GM12873 (cell line): ENCODE measurements around the gene INO80E.

Source experiments
- CTCF ChIP-seq: IDR thresholded peaks from 2 replicates; pipeline ENCODE4 v1.5.1; 2012; ENCODE audit warnings: low read depth, mild to moderate bottlenecking, moderate library complexity, low read length, control low read depth; ENCODE audit not compliant: insufficient read depth; ENCODE audit errors: missing control alignments

Gene INO80E

GRCh38 chr16:29978564-29979270 lies 17.3 kb upstream of the INO80E start:
- no peak for TF ChIP-seq CTCF

GRCh38 chr16:29982560-29983419 lies 13.3 kb upstream of the INO80E start:
- no peak for TF ChIP-seq CTCF

- no peak for TF ChIP-seq CTCF
Measured at GRCh38 chr16:29983420-29984136, 12.5 kb upstream of the INO80E start.

GRCh38 chr16:29984137-29984763 lies 11.8 kb upstream of the INO80E start:
- TF ChIP-seq CTCF, result no peak

- no peak for TF ChIP-seq CTCF
Measured at GRCh38 chr16:29984764-29985147, 11.3 kb upstream of the INO80E start.

GRCh38 chr16:29985271-29985811 lies 10.7 kb upstream of the INO80E start:
- no peak for TF ChIP-seq CTCF
